GM18870 (cell line): ENCODE data around the gene FFAR3.
"Not testable (repeated sequence)": the region's sequence is repeated elsewhere in the genome, so short reads cannot be mapped to it uniquely, and the experiment has no call there.

Source experiments
- ATAC-seq: cut with Tn5 transposase; IDR thresholded peaks from one replicate; pipeline ENCODE4 v1.9.1; 2021; ENCODE audit warnings: moderate library complexity; ENCODE audit not compliant: unreplicated experiment

The FFAR3 gene

GRCh38 chr19:35349614-35350521 lies 8.4 kb upstream of the FFAR3 start:
- ATAC-seq = no peak

- ATAC-seq = no peak
Measured at GRCh38 chr19:35350591-35350990, 7.7 kb upstream of the FFAR3 start.

GRCh38 chr19:35351411-35352176 lies 6.7 kb upstream of the FFAR3 start:
- no peak for ATAC-seq

GRCh38 chr19:35352177-35352447 lies 6.1 kb upstream of the FFAR3 start:
- no peak for ATAC-seq

- no peak for ATAC-seq
Measured at GRCh38 chr19:35352448-35353304, 5.6 kb upstream of the FFAR3 start.

- no peak for ATAC-seq
Measured at GRCh38 chr19:35353635-35354034, 4.6 kb upstream of the FFAR3 start.

GRCh38 chr19:35354898-35355297 lies 3.4 kb upstream of the FFAR3 start:
- no peak for ATAC-seq

GRCh38 chr19:35355791-35356460 lies 2.3 kb upstream of the FFAR3 start:
- no peak for ATAC-seq

GRCh38 chr19:35358834-35359233 lies 574 bp downstream of the FFAR3 start:
- not testable (repeated sequence) for ATAC-seq

- ATAC-seq = not testable (repeated sequence)
Measured at GRCh38 chr19:35359395-35359794, 1.1 kb downstream of the FFAR3 start.

GRCh38 chr19:35360081-35360480 lies 1.8 kb downstream of the FFAR3 start:
- not testable (repeated sequence) for ATAC-seq

- no peak for ATAC-seq
Measured at GRCh38 chr19:35360880-35361420, 2.7 kb downstream of the FFAR3 start.

- no peak for ATAC-seq
Measured at GRCh38 chr19:35362261-35363000, 4.2 kb downstream of the FFAR3 start.

GRCh38 chr19:35363001-35363590 lies 4.8 kb downstream of the FFAR3 start:
- no peak for ATAC-seq

GRCh38 chr19:35363711-35364425 lies 5.6 kb downstream of the FFAR3 start:
- ATAC-seq = no peak

- no peak for ATAC-seq
Measured at GRCh38 chr19:35365303-35365702, 7.0 kb downstream of the FFAR3 start.

- ATAC-seq = no peak
Measured at GRCh38 chr19:35368378-35368777, 10.1 kb downstream of the FFAR3 start.

GRCh38 chr19:35369522-35369921 lies 11.3 kb downstream of the FFAR3 start:
- no peak for ATAC-seq

- no peak for ATAC-seq
Measured at GRCh38 chr19:35370722-35371121, 12.5 kb downstream of the FFAR3 start, which contains the start of gene GPR42. Gene GPR42, plus strand, starts transcription at chr19:35371068. Its CDS starts 292 bp downstream, at chr19:35371360.
